PFSK-1 (cell line): ENCODE results near the gene PKN2.

ENCODE experiments used
- FOXP2 ChIP-seq: optimal IDR thresholded peaks from 2 replicates; pipeline ENCODE3; 2011; ENCODE audit warnings: borderline replicate concordance, control low read depth, inconsistent platforms; ENCODE audit not compliant: insufficient read depth; ENCODE audit errors: extremely low read length, extremely low read depth
- POLR2AphosphoS5 ChIP-seq: IDR thresholded peaks from 2 replicates; pipeline ENCODE4 v1.6.1; 2012; ENCODE audit warnings: low read depth, mild to moderate bottlenecking, control low read depth, low read length, moderate library complexity
- REST ChIP-seq, 2 experiments: IDR thresholded peaks; 2 replicates each; pipeline versions ENCODE4 v1.6.1 to v1.8.0; 2011 to 2012; ENCODE audit warnings: low read depth in 2 of 2, low read length in 2 of 2, control low read depth in 1 of 2, inconsistent platforms in 1 of 2, mild to moderate bottlenecking in 1 of 2, moderate library complexity in 1 of 2; ENCODE audit not compliant: insufficient read depth in 1 of 2
- SIN3A ChIP-seq: IDR thresholded peaks from 2 replicates; pipeline ENCODE4 v1.6.1; 2012; ENCODE audit warnings: mild to moderate bottlenecking, low read length, moderate library complexity, borderline replicate concordance; ENCODE audit not compliant: insufficient read depth
- TAF1 ChIP-seq: IDR thresholded peaks from 2 replicates; pipeline ENCODE4 v1.6.1; 2012; ENCODE audit warnings: low read length, control low read depth, borderline replicate concordance; ENCODE audit not compliant: insufficient read depth

Gene PKN2

GRCh38 chr1:88746916-88747315 is 62.8 kb downstream of the PKN2 start:
- TF ChIP-seq REST (IDR thresholded peaks at IDR 0.05; ENCODE audit: insufficient read depth in 1 of 2, low read depth in 2 of 2, low read length in 2 of 2) (no peak), SIN3A (no peak), FOXP2 (no peak), POLR2AphosphoS5 (no peak), TAF1 (no peak)

GRCh38 chr1:88751714-88752113 is 67.6 kb downstream of the PKN2 start:
- TF ChIP-seq REST (IDR thresholded peaks at IDR 0.05; ENCODE audit: insufficient read depth in 1 of 2, low read depth in 2 of 2, low read length in 2 of 2), result no peak

GRCh38 chr1:88753506-88753905 is 69.4 kb downstream of the PKN2 start:
- TF ChIP-seq TAF1 (no peak), REST (IDR thresholded peaks at IDR 0.05; ENCODE audit: insufficient read depth in 1 of 2, low read depth in 2 of 2, low read length in 2 of 2) (no peak), FOXP2 (no peak), POLR2AphosphoS5 (no peak), SIN3A (no peak)

GRCh38 chr1:88763649-88764406 is 79.8 kb downstream of the PKN2 start:
- TF ChIP-seq POLR2AphosphoS5 (no peak), SIN3A (no peak), TAF1 (no peak), REST (IDR thresholded peaks at IDR 0.05; ENCODE audit: insufficient read depth in 1 of 2, low read depth in 2 of 2, low read length in 2 of 2) (no peak), FOXP2 (no peak)

- TF ChIP-seq REST (IDR thresholded peaks at IDR 0.05; ENCODE audit: insufficient read depth in 1 of 2, low read depth in 2 of 2, low read length in 2 of 2), result no peak
- TF ChIP-seq FOXP2, result no peak
- no peak for TF ChIP-seq SIN3A
- no peak for TF ChIP-seq TAF1
- TF ChIP-seq POLR2AphosphoS5, result no peak
Observed at GRCh38 chr1:88768187-88768586, 84.1 kb downstream of the PKN2 start.
